HEK293 (cell line): Measurements from ENCODE around the gene RNU1-1.
"Not testable (repeated sequence)": the region's sequence is repeated elsewhere in the genome, so short reads cannot be mapped to it uniquely, and the experiment has no call there.

Experiments
- CTCF ChIA-PET: fragments of 350-600 bp; formaldehyde crosslinking; extraction: SDS; loops from one replicate; lab custom pipeline; 2021; ENCODE audit warnings: antibody characterized with exemption; lab: Yijun Ruan, JAX
- POLR2A ChIA-PET: fragments of 300-600 bp; formaldehyde crosslinking; extraction: SDS; loops from one replicate; lab custom pipeline; 2020; ENCODE audit warnings: antibody characterized with exemption, inconsistent platforms; lab: Yijun Ruan, JAX
- H3K27ac ChIP-seq: fragments of 200-500 bp; sonication (Bioruptor generic); 2 replicates; pipeline ENCODE4 v1.5.1; 2014; ENCODE audit warnings: low read depth, low read length, control low read depth, inconsistent platforms; ENCODE audit errors: extremely low read depth
- H3K36me3 ChIP-seq, 2 experiments: fragments of 200-500 bp in 1 of 2; sonication (Bioruptor generic) in 1 of 2; 1 replicate in 1 of 2; 2 replicates in 1 of 2; pipeline ENCODE4 v1.5.1; 2014 to 2017; ENCODE audit warnings: inconsistent platforms in 2 of 2, low read length in 2 of 2; ENCODE audit not compliant: control insufficient read depth in 2 of 2, insufficient read depth in 1 of 2
- H3K4me1 ChIP-seq: fragments of 200-500 bp; sonication (Bioruptor generic); 2 replicates; pipeline ENCODE4 v1.5.1; 2014; ENCODE audit warnings: mild to moderate bottlenecking, low read length, inconsistent platforms; ENCODE audit not compliant: control insufficient read depth, insufficient read depth
- H3K4me3 ChIP-seq: 2 replicates; pipeline ENCODE4 v1.5.1; 2011; ENCODE audit warnings: low read depth, mild to moderate bottlenecking, control low read depth, low read length, moderate library complexity
- H3K9me3 ChIP-seq: fragments of 200-500 bp; sonication (Bioruptor generic); 2 replicates; pipeline ENCODE4 v1.5.1; 2014; ENCODE audit warnings: low read depth, low read length, inconsistent platforms; ENCODE audit not compliant: control insufficient read depth, insufficient read depth
- SETDB1 ChIP-seq: IDR thresholded peaks from one replicate; pipeline ENCODE4 v1.6.1; 2017; ENCODE audit warnings: mild to moderate bottlenecking, low read length, moderate library complexity, mixed read lengths; ENCODE audit not compliant: insufficient read length
- TRIM28 ChIP-seq: IDR thresholded peaks from 2 replicates; pipeline ENCODE4 v1.6.1; 2011; ENCODE audit warnings: low read length, control low read depth, borderline replicate concordance
- ZNF248 ChIP-seq: fragments of 450-650 bp; formaldehyde crosslinking; IDR thresholded peaks from 2 replicates; pipeline ENCODE4 v1.5.1; 2017; ENCODE audit warnings: missing biosample characterization, missing genetic modification characterization
- ZNF544 ChIP-seq: fragments of 450-650 bp; formaldehyde crosslinking; IDR thresholded peaks from 2 replicates; pipeline ENCODE4 v1.5.0; 2017; ENCODE audit warnings: missing biosample characterization, missing genetic modification characterization

The RNU1-1 gene

DNA sequence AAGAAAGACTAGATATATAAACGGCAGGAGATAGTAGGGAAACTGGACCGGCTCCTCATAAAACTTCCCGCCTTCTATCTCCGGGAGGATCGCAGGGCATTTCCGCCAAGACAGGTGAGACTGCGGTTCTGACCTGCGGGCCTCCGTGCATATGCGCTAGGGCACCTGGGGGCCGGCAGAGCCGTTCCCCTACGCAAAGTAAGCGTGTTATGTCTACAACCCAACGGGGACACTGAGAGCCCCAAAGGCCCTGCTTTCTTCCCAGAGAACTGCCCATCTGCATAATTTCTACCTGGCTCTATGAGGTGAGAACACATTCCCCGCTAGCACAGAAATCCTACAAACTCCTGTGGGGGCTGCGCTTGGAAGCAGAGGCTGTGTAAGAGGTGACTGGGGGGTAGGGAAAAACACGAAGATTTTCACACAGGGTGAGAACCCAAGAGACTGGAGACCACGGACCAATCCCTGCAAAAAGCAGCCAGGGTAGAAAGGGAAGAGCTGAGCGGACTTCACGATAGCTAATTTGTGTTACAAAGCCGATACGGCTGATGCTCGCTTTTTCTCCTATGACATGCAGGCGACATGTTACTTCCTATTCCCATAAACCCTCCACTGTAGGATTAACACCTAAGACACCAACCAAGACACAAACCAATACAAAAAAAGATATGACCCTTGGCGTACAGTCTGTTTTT is 526 bp downstream of the RNU1-1 start:
- H3K9me3 ChIP-seq, H3K4me3 ChIP-seq, H3K4me1 ChIP-seq, H3K36me3 ChIP-seq, H3K27ac ChIP-seq: not testable (repeated sequence)
- POLR2A ChIA-PET: interaction anchor here (0.6 to 0.9 kb wide), 4 partner anchors 21 to 191 kb away, joined by 3 to 5 read pairs (median 4); no protein-coding TSS in a partner anchor
- CTCF ChIA-PET: interaction anchor here (0.6 kb wide), 2 partner anchors 119 to 663 kb away, joined by 3 read pairs; no protein-coding TSS in a partner anchor

- POLR2A ChIA-PET, H3K27ac ChIP-seq, H3K4me1 ChIP-seq, H3K9me3 ChIP-seq, H3K4me3 ChIP-seq, H3K36me3 ChIP-seq: not testable (repeated sequence)
- CTCF ChIA-PET: interaction anchor here (0.6 kb wide), 1 partner anchor 663 kb away, joined by 3 read pairs; no protein-coding TSS in a partner anchor
These were observed 1.3 kb downstream of the RNU1-1 start for GRCh38 chr1:16512624-16513411.

DNA sequence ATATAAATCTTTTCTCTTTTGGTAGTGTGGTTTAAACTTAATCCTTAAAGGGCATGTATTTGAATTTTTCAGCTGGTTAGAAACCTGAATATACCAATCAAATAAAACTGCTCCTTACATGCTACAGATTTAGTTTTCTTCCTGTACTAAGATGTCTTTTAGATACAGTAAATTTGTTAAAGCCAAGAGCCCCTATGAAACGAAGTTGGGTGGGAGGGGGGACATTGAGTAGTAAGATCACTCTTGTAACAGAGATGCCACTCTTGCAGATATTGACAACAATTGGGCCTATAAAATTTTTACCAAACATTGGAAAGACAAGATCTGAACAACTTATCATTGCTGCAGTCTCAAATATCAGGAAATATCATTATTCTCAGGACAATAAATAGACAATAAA is 2.2 kb downstream of the RNU1-1 start:
- CTCF ChIA-PET, H3K4me1 ChIP-seq: not testable (repeated sequence)
- POLR2A ChIA-PET: interaction anchor here (0.6 kb wide), 1 partner anchor 20 kb away, joined by 3 read pairs; no protein-coding TSS in a partner anchor

GRCh38 chr1:16508861-16509445 is 5.1 kb downstream of the RNU1-1 start:
- H3K36me3 ChIP-seq, H3K4me3 ChIP-seq, H3K27ac ChIP-seq, H3K4me1 ChIP-seq, H3K9me3 ChIP-seq: not testable (repeated sequence)
- POLR2A ChIA-PET: interaction anchor here (0.7 kb wide), 1 partner anchor 1006 kb away, joined by 3 read pairs; no protein-coding TSS in a partner anchor
- CTCF ChIA-PET: interaction anchor here (0.7 kb wide), 1 partner anchor 212 kb away, joined by 3 read pairs; no protein-coding TSS in a partner anchor

More for the DNA sequence above, 2.2 kb downstream of the RNU1-1 start:
- H3K4me3 ChIP-seq, H3K9me3 ChIP-seq, H3K36me3 ChIP-seq, H3K27ac ChIP-seq: not testable (repeated sequence)

DNA sequence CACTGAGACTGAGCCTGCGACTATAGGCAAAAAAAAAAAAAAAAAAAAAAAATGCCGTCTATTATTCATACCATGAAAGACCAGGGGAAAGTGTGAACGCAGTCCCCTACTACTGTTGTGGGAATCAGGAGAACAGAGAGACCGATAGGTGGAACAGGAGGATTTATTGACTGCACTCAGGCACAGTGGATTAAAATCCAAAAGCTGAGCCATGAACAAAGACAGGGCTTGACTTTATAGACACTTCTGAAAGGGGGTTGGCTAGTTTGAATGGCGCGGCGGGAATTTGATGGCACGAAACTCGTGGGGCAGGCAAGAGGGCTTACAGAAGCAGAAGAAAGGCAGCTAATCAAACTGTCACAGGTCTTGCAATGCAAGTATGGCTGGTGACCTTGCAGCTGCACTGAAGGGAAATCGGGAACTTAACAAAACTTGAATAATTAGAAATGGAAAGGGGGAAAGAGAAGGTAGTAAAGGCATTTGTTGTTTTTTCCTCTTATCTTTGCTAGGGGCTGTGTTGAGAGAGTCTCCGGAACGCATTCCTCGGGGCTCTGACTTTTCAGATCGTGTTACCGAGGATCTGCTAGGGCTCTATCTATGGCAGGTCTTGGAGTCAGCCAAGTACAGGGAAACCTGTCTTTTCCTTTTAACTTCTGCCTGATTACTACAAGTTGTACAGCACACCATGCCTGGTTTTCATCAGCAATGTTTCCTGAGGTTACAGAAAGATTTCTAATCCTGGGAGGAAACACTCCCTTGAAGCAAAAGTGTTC is 7.5 kb downstream of the RNU1-1 start:
- H3K27ac ChIP-seq, H3K9me3 ChIP-seq, H3K4me1 ChIP-seq, H3K36me3 ChIP-seq, H3K4me3 ChIP-seq: not testable (repeated sequence)
- TF ChIP-seq ZNF544 (tag by site-specific recombination) (0 out of 2 replicates have a peak, but pooled peaks have one; percentile 33), ZNF248 (tag by site-specific recombination) (0 out of 2 replicates have a peak, but pooled peaks have one; percentile 18), TRIM28 (peak; percentile 99), SETDB1 (peak; percentile 96)
- ChIA-PET POLR2A (interaction anchor here (0.6 kb wide), 2 partner anchors 79 to 223 kb away, joined by 4 read pairs; no protein-coding TSS in a partner anchor), CTCF (interaction anchor here (0.6 kb wide), 1 partner anchor 267 kb away, joined by 3 read pairs; no protein-coding TSS in a partner anchor)

DNA sequence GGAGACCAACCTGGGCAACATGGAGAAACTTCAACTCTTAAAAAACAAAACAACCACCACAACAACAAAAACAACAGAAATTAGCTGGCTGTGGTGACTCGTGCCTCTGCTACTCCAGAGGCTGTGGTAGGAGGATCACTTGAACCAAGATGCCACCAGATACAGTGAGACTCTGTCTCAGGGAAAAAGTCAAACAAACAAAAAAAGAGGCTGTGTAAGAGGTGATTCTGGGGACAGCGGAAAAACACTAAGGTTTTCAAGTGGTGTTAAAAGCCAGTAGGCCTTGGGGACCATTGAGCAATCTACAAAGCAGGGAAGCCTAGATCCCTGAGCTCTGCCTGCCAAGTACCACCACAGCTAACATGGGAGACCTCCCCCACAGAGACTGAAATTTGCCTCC is 8.2 kb downstream of the RNU1-1 start:
- POLR2A ChIA-PET: interaction anchor here (0.6 kb wide), 1 partner anchor 223 kb away, joined by 4 read pairs; no protein-coding TSS in a partner anchor
- H3K36me3 ChIP-seq, H3K27ac ChIP-seq, H3K9me3 ChIP-seq, CTCF ChIA-PET, H3K4me3 ChIP-seq, H3K4me1 ChIP-seq: not testable (repeated sequence)
